Stimulated activated CD8-positive, alpha-beta memory T cell treated with anti-CD3 and anti-CD28 coated beads, Interleukin-4, amount 100 ng/mL, for 4 hours (primary cell): ENCODE measurements around the gene KRT7.
"Not testable (repeated sequence)": the region's sequence is repeated elsewhere in the genome, so short reads cannot be mapped to it uniquely, and the experiment has no call there.

Experiments used
- DNase-seq, 2 donors: peaks; one replicate each; pipeline ENCODE4 v3.0.0-alpha.2; 2020; ENCODE audit warnings: low read depth in 2 of 2, low spot score in 1 of 2

Gene KRT7

DNA sequence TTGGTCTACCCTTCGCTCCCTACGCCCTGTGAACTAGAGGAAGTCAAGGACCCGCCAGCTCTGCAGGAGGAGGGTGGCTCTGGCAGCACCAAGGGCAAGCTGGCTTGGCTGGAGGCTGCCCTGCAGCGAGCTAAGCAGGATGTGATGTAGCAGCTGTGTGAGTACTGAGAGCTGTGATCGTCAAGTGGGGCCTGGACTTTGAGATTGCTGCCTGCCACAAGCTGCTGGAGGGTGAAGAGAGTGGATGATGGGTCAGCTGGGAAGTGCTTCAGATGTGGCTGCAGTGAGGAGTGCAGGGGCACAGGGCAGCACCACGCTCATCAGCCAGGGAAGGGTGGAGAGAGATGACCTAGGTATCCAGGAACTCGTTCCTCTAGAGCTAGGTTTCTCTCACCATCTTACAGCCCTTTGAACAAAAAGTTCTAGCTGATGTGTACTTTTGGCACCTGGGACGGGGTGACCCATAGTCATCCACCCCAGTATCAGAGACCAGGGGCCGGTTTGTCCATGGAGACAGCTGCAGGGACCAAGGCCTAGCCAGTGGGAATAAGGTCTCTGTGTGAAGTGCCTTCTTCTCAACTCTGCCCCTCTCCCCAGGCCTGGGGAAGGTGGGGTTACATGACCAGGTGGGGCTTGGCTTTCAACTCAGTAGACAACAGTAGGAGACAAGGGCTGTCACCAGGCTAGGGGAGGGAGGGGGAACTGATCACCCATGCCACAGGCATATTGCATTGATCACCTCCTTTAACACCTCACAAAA, 44.6 kb downstream of the KRT7 start:
- no peak for DNase-seq

DNA sequence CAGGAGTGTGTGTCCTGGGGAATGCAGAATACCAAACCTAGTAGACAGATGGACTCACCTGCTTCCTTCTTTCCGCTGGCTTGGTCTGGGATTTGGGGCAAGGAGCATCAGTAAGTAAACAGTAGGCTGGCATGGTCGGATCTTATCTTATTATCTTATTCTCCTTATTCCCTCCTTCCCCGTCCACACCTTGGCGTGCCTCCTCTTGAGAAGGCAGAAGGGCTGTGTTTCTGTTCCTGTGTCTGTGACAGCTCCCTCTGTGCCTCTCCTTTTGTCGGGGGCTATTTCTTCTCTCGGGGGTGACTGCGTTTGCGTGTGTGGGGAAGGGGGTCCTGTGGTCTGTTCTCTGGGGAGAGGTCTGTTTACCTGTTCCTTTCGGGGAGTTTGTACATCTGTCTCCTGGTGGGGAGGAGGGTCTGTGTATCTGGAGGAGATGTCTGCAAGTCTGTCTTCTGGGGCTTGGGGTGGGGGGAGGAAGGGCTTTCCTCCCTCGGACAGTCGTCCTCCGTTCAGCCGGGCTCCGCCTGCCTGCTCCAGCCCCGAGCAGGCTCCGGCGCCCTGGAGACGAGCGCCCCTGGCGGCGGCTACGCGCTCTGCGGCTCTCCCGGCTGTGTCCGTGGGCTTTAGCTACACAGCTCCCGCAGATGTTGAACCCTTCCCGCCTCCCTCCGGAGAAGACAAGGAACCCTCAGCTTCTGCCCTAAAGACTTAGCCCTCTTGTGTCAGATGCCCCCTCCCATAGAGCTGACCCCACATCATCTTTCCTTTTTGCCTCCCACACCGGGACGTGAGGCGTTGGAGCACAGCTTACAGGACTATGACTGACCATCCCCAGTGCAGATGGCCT, 45.8 kb downstream of the KRT7 start:
- peak; percentile 26 to 43 for DNase-seq

DNA sequence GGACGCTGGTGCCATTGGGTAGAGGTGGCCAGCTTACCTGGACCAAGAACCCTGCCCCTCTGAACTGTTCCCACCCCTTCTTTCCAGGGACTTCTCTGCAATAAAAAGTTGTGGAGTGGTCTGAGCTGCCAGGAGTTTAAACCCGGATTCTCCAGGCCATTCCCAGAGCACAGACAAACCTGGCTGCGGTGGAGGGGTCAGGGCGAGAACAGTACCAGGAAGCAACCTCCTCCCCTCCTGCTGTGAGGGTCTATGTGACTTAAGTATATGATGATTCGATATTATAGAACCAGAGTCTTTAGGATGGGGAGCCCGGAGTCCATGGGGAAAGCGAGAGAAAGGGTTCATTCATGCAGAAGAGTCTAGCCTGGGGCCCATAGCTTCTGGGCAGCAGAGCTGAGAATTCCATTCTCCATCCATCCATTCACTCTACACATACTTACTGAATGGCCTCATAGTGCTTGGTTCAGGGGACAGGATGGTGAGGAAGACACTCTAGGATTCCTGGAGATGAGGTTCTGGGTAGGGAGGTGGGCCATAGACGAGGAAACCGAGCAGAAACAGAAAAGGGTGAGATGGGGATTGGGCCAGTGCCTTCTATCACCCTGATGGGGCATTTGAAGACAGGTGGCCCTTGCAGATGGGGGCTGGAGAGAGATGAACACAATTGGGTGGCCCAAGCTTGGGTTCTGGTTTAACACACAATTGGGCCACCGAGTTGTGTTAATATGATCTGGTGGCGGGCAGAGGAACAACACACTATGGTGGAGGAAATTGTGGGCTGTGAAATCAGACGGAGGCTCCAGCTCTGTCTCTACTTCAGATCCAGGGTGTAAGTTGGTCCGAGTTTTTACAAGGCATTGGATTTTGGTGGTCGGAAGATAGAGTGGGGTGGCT, 46.6 kb downstream of the KRT7 start:
- DNase-seq: no peak

GRCh38 chr12:52280319-52280795, 47.3 kb downstream of the KRT7 start:
- no peak for DNase-seq

DNA sequence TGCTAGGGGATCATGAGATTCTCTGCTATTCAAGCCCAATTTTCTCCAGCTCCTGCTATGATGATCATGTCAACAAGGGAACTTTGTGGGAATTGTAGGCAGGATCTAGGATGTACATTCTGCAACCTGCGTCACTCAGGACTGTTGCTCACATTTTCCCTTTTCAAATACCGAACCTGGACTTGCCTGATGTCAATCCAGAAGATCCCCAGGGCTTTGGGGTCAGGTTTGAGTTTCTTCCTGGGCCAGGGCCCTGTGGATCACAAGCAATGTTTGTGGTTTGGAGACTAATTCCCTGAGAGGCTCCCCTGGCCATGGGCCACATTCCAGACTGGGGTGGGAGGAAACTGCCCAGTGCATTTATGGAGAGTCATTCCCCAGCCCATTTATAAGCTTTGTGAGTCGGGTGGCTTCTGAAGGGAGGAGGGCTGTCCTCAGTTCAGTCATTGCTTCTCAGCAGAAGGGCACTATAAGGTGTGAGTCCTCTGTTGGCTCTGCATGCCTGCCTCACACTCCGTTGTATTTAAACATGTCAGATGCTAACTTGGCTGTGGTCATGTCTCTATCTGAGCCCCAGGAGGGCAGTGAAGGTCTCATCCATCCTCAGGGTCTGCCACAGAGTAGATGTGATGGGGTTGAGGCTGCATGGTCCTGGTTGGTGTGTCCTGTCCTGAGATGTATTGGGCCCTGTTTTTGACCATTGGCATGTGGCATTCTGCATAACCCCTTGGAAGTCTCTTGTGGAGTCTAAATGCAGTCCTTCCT, 47.9 kb downstream of the KRT7 start:
- DNase-seq: no peak

DNA sequence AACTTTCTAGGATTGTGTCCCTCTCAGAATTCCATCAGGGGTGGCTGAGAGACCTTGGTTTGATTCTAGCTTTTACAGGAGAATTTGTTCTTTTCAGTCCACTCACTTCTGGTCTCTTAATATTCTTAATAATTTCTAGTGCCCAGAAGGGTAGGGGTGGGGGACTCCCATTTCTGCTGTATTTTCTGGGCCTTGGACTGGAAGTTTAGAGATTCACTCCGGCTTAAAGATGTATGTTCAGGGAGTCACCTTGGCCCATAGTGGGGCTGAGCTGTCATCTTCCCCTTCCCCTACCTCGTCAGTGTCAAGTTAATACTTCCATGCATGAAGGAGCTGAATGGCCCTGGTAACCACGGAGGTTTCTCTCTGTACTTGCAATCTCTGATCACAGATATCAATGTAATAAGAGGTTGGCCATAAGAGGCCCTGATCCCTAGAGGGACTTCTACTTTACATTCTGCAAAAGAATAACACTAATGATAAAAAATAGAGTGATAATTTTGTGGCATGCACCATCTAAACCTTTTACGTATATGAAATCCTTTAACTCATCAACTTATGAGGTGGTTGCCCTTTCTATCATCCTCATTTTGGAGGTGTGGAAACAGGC, 51.6 kb downstream of the KRT7 start:
- no peak for DNase-seq

- DNase-seq: no peak
These were observed 52.2 kb downstream of the KRT7 start for GRCh38 chr12:52285172-52285745.

DNA sequence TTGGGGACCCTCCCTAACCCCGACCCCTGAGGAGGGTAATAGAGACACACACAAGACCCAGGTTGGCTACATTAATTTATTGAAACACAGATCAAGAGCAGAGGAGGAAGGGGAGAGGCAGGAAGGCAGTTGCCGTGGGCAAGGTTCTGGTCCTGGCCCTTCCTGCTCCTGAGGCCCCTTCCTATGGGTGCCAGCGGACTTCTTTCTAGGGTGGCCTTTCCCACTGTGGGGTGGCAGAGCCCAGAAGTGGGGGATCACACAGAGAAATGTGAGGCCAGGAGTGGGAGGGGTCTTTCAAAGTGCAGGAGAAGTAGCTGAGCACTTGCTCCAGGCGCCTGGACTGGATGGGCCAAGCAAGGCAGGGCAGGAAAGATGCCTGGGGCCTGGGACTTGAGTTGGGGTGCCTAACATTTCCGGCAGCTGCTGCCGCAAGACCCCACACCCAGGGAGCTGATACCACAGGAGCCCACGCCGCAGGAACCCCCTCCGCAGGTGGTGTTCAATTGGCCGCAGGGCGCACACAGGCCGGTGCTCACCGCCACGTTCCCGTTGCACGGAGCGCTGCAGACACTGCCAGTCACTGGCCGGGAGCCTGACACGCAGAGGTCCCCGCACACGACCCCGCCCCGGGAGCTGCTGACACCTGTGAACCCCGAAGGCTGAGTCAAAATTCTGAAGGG, 52.9 kb downstream of the KRT7 start:
- no peak for DNase-seq

- not testable (repeated sequence) for DNase-seq
These were observed 54.1 kb downstream of the KRT7 start for GRCh38 chr12:52286857-52287785.

- not testable (repeated sequence) for DNase-seq
These were observed 55.1 kb downstream of the KRT7 start for GRCh38 chr12:52287816-52288805.

GRCh38 chr12:52290483-52291134, 57.6 kb downstream of the KRT7 start:
- DNase-seq: not testable (repeated sequence)

GRCh38 chr12:52291267-52291935, 58.4 kb downstream of the KRT7 start, which contains the start of gene KRT81:
Gene KRT81, minus strand, starts transcription at chr12:52291534. Its CDS starts 69 bp downstream, at chr12:52291465.
- no peak for DNase-seq

DNA sequence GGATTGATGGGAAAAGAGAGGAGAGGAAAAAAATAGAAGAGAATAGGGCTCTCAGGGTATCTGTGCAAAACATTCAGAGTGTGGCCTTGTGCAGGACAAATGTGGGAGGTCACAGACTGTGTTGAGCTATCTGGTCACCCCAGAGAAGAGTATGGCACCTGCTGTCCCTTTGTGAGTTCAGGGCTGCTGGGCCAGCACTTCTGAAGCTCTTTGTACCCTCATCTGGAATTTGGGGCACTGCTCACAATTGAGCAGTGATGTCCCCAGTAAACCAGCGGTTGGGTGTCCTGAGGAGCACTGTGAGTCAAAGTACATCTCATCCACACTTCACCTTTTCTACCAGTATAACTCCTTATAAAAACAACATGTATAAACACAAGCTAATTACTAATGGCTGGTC, 60.9 kb downstream of the KRT7 start:
- DNase-seq: no peak

GRCh38 chr12:52294803-52295202, 61.8 kb downstream of the KRT7 start:
- no peak for DNase-seq

DNA sequence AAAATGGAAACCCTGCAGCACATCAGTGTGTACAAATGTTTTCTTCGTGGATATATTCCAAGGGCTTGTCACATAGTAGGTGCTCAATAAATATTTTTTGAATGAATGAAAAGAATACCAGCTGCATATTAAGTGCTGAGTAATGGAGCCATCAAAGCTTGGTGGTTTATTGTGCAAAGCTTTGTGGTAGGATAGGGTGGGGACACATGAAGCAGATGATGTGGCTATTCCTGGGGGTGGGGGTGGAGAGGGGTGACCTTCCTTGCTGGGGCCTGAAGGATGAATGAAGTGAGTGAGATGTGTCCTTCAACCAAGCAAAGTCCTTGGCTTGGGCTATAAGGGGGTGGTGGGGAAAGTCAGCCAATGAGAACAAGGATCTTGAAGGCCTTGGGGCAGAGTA, 62.6 kb downstream of the KRT7 start:
- DNase-seq: no peak
